ENCODE measurements around the gene MARCHF10. TPM values are rescaled to one million over a fixed set of nuclear protein-coding genes. Genes with fewer than 3 reads are reported as not detected.
A peak's percentile ranks its signal among the peaks of the same experiment; 100 is the strongest.

Gene MARCHF10
- total RNA-seq, 6 donors from 2014 or later, result 0.72 to 7.2 (median 3.2) TPM

DNA sequence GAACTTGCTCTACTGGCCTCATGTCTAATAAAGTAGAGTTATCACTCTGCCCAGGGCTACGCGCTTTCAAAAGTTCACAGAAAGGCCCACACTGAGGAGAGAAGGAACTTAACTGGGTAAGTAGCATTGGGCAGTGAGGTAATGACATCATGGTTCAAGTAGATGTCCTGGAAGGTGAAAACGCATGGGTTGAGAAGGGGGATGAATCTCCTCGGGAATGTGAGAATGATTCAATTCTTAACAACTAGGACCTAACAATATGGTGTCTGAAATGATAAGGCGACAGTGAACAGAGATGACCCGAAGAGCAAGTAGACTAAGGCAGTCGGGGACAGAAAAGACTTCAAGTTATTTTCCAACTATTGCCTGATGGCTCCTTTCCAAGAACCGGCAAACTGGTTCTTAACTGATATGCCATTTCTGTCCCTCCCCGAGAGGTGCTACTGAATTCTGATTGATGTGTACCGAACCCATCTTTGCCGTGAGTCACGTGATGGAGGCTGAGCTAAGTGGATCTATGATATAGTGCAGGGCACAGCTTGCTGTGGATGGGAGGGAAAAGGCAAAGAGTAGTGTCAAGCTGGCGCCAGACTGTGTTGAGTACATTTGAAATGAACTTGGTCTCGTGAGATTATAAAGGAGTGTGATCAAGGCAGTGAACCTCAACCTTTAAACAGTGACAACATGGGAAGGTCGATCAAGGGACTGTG, 44.1 kb downstream of the MARCHF10 start:
- Histone ChIP-seq H3K4me1 (peaks cover 0 to 4% (median 0%) of the 10 kb centered on the region in 4 donors), H3K27ac (no peak overlapping the region), H3K4me3 (no peak overlapping the region), H3K9me3 (no peaks in the 10 kb centered on the region), H3K36me3 (no peaks in the 10 kb centered on the region), H3K27me3 (no peaks in the 10 kb centered on the region)
- 83 to 87% methylated on average over 15 of the region's 15 CpGs for WGBS, 2 donors
- DNase-seq (no peak), ATAC-seq (ENCODE audit: low FRiP score in 2 of 2) (no peak)
- TF ChIP-seq POLR2AphosphoS5 (IDR thresholded peaks at IDR 0.05) (no peak), POLR2A (IDR thresholded peaks at IDR 0.05) (no peak), CTCF (IDR thresholded peaks at IDR 0.05) (no peak), EP300 (IDR thresholded peaks at IDR 0.05) (no peak)

- H3K36me3 ChIP-seq, result no peaks in the 10 kb centered on the region
These were observed 46.2 kb downstream of the MARCHF10 start for GRCh38 chr17:62761884-62762283.

GRCh38 chr17:62760945-62761267, 47.2 kb downstream of the MARCHF10 start:
- WGBS, 2 donors, result 73 to 79% methylated on average over 2 of the region's 2 CpGs
- no peak overlapping the region for H3K4me3 ChIP-seq
- H3K27ac ChIP-seq, result no peak overlapping the region

More at GRCh38 chr17:62761884-62762283, 46.2 kb downstream of the MARCHF10 start:
- TF ChIP-seq CTCF (IDR thresholded peaks at IDR 0.05) (no peak), EP300 (IDR thresholded peaks at IDR 0.05) (no peak), POLR2A (IDR thresholded peaks at IDR 0.05) (no peak), POLR2AphosphoS5 (IDR thresholded peaks at IDR 0.05) (no peak)
- Histone ChIP-seq H3K4me3 (no peak overlapping the region), H3K27ac (no peak overlapping the region), H3K9me3 (no peaks in the 10 kb centered on the region), H3K27me3 (no peaks in the 10 kb centered on the region), H3K4me1 (peaks cover 0 to 4% (median 0%) of the 10 kb centered on the region in 4 donors)
- no peak for DNase-seq
- ATAC-seq (ENCODE audit: low FRiP score in 2 of 2), result no peak
- WGBS, 2 donors, result 73 to 86% methylated on average over 6 to 7 of the region's 7 CpGs

DNA sequence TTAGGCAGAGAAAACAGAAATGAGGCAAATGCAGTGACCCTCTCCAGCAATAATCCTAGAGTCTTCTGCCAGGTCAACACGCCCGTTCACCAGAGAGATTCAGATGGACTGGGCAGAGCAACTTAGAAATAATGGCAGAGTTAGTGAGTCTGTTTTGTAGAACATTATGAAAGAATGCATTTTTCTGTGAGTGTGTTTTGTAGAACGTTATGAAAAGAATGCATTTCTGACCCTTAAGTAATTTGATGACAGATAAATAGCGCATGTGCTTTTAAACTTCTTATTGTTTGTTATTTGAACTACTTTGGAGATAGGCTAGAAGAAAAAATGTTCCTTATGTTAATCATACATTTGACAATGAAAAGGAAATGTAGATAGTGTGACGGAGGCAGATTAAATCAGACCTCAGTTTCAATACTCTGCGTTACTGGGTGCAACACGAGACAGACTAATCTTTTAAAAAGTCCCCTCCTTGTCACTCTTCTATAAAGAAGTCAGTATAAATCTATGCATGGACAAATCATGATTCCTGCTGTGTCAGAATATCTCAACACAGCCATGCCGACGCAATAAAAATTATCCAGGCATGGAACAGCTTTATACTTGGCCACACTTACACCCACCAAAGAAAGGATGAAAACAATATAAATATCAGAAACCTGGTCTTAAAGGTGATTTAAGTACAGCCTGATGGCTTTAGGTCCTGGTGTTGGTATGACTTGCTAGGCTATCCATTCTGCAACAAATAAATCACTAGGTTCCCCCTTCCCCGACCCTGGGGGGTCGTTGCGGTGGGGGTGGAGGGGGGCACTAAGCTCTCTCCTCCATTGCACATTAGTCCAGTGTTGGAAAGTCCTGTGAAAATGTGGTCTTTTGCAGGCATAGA, 47.8 kb downstream of the MARCHF10 start:
- no peaks in the 10 kb centered on the region for H3K27me3 ChIP-seq
- peaks cover 0 to 4% (median 0%) of the 10 kb centered on the region in 4 donors for H3K4me1 ChIP-seq
- H3K4me3 ChIP-seq, result no peak overlapping the region
- no peak for TF ChIP-seq POLR2AphosphoS5 (IDR thresholded peaks at IDR 0.05)
- TF ChIP-seq CTCF (IDR thresholded peaks at IDR 0.05), result no peak
- TF ChIP-seq EP300 (IDR thresholded peaks at IDR 0.05), result no peak
- TF ChIP-seq POLR2A (IDR thresholded peaks at IDR 0.05), result no peak
- DNase-seq (no peak), ATAC-seq (ENCODE audit: low FRiP score in 2 of 2) (peak in 1 of 2 donors; percentile 67)
- no peaks in the 10 kb centered on the region for H3K36me3 ChIP-seq
- H3K9me3 ChIP-seq, result no peaks in the 10 kb centered on the region
- no peak overlapping the region for H3K27ac ChIP-seq
- 57 to 62% methylated on average over 12 of the region's 12 CpGs for WGBS, 2 donors

More at GRCh38 chr17:62760945-62761267, 47.2 kb downstream of the MARCHF10 start:
- Histone ChIP-seq H3K4me1 (peaks cover 0 to 4% (median 0%) of the 10 kb centered on the region in 4 donors), H3K9me3 (no peaks in the 10 kb centered on the region), H3K27me3 (no peaks in the 10 kb centered on the region), H3K36me3 (no peaks in the 10 kb centered on the region)
- DNase-seq, result no peak
- ATAC-seq (ENCODE audit: low FRiP score in 2 of 2), result no peak
- TF ChIP-seq CTCF (IDR thresholded peaks at IDR 0.05) (no peak), EP300 (IDR thresholded peaks at IDR 0.05) (no peak)
